Kidney epithelial cell (primary cell): ENCODE measurements around the gene ZNF516. TPM values are rescaled to one million over a fixed set of nuclear protein-coding genes. Genes with fewer than 3 reads are reported as not detected.

ENCODE experiments used
- DNase-seq: peaks from one replicate; pipeline ENCODE4 v3.0.0-alpha.2; 2010; ENCODE audit warnings: low read depth
- H3K27me3 ChIP-seq: 2 replicates; pipeline ENCODE4 v1.6.0; 2011; ENCODE audit warnings: low read length; ENCODE audit not compliant: control insufficient read depth, insufficient read depth
- H3K36me3 ChIP-seq: 2 replicates; pipeline ENCODE4 v1.5.1; 2011; ENCODE audit warnings: low read length; ENCODE audit not compliant: control insufficient read depth, insufficient read depth
- H3K4me3 ChIP-seq: 2 replicates; pipeline ENCODE4 v1.5.1; 2011; ENCODE audit warnings: low read depth, mild to moderate bottlenecking, control low read depth, low read length
- total RNA-seq: library from RNA; depleted of rRNA; stranded (reverse); fragments of >200 nt; gene quantifications from 2 replicates; pipeline ENCODE4 v1.2.3, GENCODE V29; 2015
- TF ChIP-seq, protein P1 (sequence below): IDR thresholded peaks from 2 replicates; pipeline ENCODE4 v1.5.1; 2011; ENCODE audit warnings: mild to moderate bottlenecking, moderate library complexity, low read length, control low read depth, inconsistent platforms; ENCODE audit not compliant: insufficient read depth, poor library complexity, severe bottlenecking

The ZNF516 gene
- total RNA-seq, 1 donor from 2014 or later, result 56.1 TPM

- Histone ChIP-seq H3K36me3 (no peaks in the 10 kb centered on the region), H3K27me3 (no peaks in the 10 kb centered on the region), H3K4me3 (no peak overlapping the region)
- no peak for DNase-seq
- TF ChIP-seq, protein P1, sequence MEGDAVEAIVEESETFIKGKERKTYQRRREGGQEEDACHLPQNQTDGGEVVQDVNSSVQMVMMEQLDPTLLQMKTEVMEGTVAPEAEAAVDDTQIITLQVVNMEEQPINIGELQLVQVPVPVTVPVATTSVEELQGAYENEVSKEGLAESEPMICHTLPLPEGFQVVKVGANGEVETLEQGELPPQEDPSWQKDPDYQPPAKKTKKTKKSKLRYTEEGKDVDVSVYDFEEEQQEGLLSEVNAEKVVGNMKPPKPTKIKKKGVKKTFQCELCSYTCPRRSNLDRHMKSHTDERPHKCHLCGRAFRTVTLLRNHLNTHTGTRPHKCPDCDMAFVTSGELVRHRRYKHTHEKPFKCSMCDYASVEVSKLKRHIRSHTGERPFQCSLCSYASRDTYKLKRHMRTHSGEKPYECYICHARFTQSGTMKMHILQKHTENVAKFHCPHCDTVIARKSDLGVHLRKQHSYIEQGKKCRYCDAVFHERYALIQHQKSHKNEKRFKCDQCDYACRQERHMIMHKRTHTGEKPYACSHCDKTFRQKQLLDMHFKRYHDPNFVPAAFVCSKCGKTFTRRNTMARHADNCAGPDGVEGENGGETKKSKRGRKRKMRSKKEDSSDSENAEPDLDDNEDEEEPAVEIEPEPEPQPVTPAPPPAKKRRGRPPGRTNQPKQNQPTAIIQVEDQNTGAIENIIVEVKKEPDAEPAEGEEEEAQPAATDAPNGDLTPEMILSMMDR, result no peak
Measured at GRCh38 chr18:76328140-76328539, 166.9 kb downstream of the ZNF516 start.

GRCh38 chr18:76323891-76324290, 171.2 kb downstream of the ZNF516 start:
- no peaks in the 10 kb centered on the region for H3K36me3 ChIP-seq
- TF ChIP-seq, protein P1, result no peak
- no peak overlapping the region for H3K4me3 ChIP-seq
- no peaks in the 10 kb centered on the region for H3K27me3 ChIP-seq
- DNase-seq, result no peak

DNA sequence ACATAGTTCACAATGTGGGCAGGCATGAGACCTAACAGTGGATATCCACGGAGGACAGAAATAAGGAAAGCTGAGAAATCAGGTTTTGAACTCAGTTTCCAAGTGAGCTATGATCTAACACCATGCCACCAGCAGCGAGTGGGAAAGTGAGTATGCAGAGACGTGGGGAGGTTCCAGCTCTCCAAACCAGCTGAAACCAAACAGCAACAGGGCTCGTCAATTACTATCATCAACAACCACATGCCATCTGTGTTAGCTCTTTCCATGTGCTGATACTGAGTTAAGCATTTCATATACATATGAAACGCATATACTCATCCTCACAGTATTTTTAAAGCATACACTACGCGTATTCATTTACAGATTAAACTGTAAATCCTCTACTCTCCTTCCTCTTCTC, 172.4 kb downstream of the ZNF516 start:
- TF ChIP-seq, protein P1, result no peak
- Histone ChIP-seq H3K36me3 (no peaks in the 10 kb centered on the region), H3K27me3 (no peaks in the 10 kb centered on the region), H3K4me3 (no peak overlapping the region)
- DNase-seq, result no peak

- Histone ChIP-seq H3K27me3 (no peaks in the 10 kb centered on the region), H3K4me3 (no peak overlapping the region), H3K36me3 (no peaks in the 10 kb centered on the region)
- TF ChIP-seq, protein P1, result no peak
- no peak for DNase-seq
Measured at GRCh38 chr18:76319366-76319765, 175.7 kb downstream of the ZNF516 start.

- Histone ChIP-seq H3K27me3 (no peaks in the 10 kb centered on the region), H3K4me3 (no peak overlapping the region), H3K36me3 (no peaks in the 10 kb centered on the region)
- no peak for DNase-seq
- TF ChIP-seq, protein P1, result no peak
Measured at GRCh38 chr18:76318607-76319006, 176.4 kb downstream of the ZNF516 start.

- Histone ChIP-seq H3K36me3 (no peaks in the 10 kb centered on the region), H3K27me3 (no peaks in the 10 kb centered on the region), H3K4me3 (no peak overlapping the region)
- no peak for DNase-seq
- TF ChIP-seq, protein P1, result no peak
Measured at GRCh38 chr18:76317136-76317535, 177.9 kb downstream of the ZNF516 start.
